Fibroblast of mammary gland (primary cell): ENCODE data around the gene FAM177A1.
"Not testable (repeated sequence)": the region's sequence is repeated elsewhere in the genome, so short reads cannot be mapped to it uniquely, and the experiment has no call there.

Source experiments
- DNase-seq: peaks from one replicate; pipeline ENCODE4 v3.0.0-alpha.2; 2010; ENCODE audit warnings: low read depth
- H3K4me3 ChIP-seq: 2 replicates; pipeline ENCODE4 v1.5.1; 2011; ENCODE audit warnings: low read depth, mild to moderate bottlenecking, low read length, moderate library complexity; ENCODE audit not compliant: control insufficient read depth
- CTCF ChIP-seq: conservative IDR thresholded peaks from 2 replicates; pipeline ENCODE4 v1.5.1; 2011; ENCODE audit warnings: low read depth, low read length, inconsistent platforms; ENCODE audit not compliant: control insufficient read depth, insufficient read depth

The FAM177A1 gene

GRCh38 chr14:35052637-35053036 is 6.6 kb downstream of the FAM177A1 start:
- no peak for DNase-seq
- H3K4me3 ChIP-seq = no peak overlapping the region
- TF ChIP-seq CTCF = no peak

GRCh38 chr14:35061113-35061791 is 15.2 kb downstream of the FAM177A1 start:
- not testable (repeated sequence) for DNase-seq, H3K4me3 ChIP-seq

GRCh38 chr14:35065731-35066130 is 19.7 kb downstream of the FAM177A1 start:
- not testable (repeated sequence) for DNase-seq, H3K4me3 ChIP-seq

- DNase-seq = peak; percentile 9
- TF ChIP-seq CTCF = no peak
- H3K4me3 ChIP-seq = no peak overlapping the region
These were observed 22.4 kb downstream of the FAM177A1 start for GRCh38 chr14:35068238-35069012.

- TF ChIP-seq CTCF = no peak
- H3K4me3 ChIP-seq = no peak overlapping the region
- no peak for DNase-seq
These were observed 26.2 kb downstream of the FAM177A1 start for GRCh38 chr14:35072226-35072625.

- TF ChIP-seq CTCF = no peak
- DNase-seq = no peak
- H3K4me3 ChIP-seq = no peak overlapping the region
These were observed 27.4 kb downstream of the FAM177A1 start for GRCh38 chr14:35073486-35073885.

- DNase-seq = no peak
- TF ChIP-seq CTCF = no peak
- H3K4me3 ChIP-seq = no peak overlapping the region
These were observed 32.0 kb downstream of the FAM177A1 start for GRCh38 chr14:35078082-35078481.
